Activated CD8-positive, alpha-beta memory T cell treated with anti-CD3 and anti-CD28 coated beads for 48 hours (primary cell): ENCODE results near the gene PRSS50.
"Not testable (repeated sequence)": the region's sequence is repeated elsewhere in the genome, so short reads cannot be mapped to it uniquely, and the experiment has no call there.

ENCODE experiments used
- DNase-seq, 3 experiments: peaks; one replicate each; pipeline ENCODE4 v3.0.0-alpha.2; 2020; ENCODE audit warnings: low read depth in 2 of 3, low spot score in 2 of 3

PRSS50 gene

DNA sequence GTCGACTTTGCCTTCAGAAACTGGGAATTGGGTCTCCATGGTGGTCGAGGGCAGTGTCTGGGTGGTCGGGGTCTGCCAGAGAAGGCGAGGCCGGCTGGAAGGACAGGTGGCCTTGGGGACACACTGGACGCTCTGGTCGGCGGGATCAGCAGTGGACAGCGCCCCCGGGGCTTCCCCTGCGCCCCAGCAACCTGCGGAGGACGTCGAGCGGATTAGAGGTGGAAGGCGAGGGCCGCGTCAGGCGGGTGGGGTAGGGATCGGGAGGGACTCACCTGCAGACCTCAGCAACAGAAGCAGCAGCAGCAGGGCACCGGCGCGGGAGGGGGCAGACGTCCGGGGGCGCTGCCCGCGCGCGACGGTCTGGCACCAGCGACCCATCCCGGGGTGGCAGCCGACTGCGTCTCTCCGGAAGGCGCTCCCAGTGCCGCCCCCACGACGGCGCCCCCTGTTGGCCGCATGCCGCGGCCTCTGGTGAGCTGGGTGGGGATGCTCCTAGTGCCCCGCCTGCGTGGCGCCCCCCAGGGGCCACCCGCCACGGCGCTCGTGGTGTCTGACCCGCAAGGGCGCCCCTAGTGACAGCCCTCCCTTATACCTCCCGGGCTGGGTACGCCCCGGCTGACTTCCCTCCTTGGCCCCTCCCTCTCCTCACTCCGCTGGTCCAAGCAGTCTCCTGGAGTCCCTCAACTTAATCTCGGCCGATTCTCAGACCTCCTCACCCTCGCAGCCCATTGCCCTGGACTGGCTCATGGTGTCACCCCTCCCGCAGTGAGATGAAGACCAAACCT lies at the start of gene PRSS50:
Gene PRSS50, minus strand, starts transcription at position 423 of the 785 bp plus-strand sequence. Its CDS starts 45 bp downstream, at position 378.
- DNase-seq = no peak

- DNase-seq = no peak
These were observed 46.5 kb upstream of the PRSS50 start for GRCh38 chr3:46764206-46764605.

DNA sequence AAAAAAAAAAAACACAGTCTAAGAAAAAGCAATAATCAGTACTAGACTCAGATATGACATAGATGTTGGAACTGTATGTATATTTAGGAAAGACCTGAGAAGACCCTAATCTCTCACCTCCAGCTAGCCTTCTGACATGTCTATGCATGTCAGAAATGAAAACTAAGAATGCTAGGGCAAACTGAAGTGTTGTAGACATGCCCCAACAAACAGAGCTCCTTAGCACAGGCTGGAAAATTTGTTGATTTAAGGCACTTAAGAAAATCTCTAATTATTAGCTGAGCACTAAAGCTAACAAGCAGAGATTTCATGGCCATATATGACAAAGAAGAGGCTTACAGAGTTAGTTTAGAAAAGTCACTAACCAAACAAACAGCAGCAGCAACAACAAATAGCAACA lies 45.5 kb upstream of the PRSS50 start:
- no peak for DNase-seq

DNA sequence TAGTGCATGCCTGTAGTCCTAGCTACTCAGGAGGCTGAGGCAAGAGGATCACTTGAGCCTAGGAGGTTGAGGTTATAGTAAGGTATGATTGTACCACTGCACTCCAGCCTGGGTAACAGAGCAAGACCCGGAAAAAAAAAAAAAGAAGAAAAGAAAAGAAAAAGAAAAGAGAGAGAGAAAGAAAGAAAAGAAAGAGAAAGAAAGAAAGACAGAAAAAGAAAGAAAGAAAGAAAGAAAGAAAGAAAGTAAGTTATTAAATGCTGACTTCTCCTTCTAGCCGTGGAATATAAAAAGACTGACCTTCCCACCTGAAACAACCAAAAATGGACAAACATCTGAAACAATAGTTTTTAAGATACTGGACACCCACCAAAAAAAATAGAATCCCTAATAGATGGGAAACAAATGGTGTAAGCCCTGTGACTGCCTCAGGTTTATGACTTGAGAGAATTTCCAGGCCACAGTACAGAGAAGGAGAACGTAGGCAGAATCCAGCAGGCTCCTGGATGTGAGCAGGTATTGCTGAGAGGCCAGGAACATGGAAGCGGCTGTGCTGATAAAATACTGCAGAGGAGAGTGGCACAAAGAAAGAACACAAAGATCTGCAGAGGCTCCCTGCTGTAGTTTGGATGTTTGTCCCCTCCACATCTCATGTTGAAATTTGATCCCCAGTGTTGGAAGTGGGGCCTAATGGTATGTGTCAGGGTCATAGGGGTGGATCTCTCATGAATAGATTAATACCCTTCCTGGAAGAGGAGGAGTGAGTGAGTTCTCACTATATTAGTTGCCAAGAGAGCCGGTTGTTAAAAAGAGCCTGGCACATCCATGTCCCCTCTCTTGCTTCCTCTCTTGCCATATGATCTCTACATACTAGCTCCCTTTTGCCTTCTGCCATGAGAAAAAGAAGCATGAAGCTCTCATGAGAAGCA lies 41.8 kb upstream of the PRSS50 start:
- no peak for DNase-seq

DNA sequence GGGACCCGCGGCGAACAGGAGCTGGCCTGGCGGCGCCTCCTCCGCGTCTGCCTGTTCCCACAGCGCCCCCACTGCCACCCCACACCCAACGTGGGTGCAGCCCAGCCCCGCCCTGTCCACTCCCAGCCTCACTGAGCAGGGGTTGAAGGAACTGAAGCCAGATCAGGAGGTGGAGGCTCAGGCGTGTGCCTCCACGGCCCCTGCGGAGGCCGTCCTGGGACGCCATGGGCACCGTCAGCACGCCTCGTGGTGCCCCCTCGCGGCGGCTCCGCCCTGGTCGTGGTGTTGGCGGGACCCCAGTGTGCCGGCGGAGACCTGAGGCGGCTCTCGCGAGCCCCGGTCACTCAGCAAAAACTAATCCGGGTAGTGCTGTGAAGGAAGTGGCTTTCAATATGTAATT lies 39.0 kb upstream of the PRSS50 start:
- no peak for DNase-seq

GRCh38 chr3:46755646-46756045 lies 38.0 kb upstream of the PRSS50 start:
- DNase-seq = no peak

- not testable (repeated sequence) for DNase-seq
These were observed 35.5 kb upstream of the PRSS50 start for GRCh38 chr3:46753127-46753526.

- DNase-seq = no peak
These were observed 32.9 kb upstream of the PRSS50 start for GRCh38 chr3:46750555-46751038.

DNA sequence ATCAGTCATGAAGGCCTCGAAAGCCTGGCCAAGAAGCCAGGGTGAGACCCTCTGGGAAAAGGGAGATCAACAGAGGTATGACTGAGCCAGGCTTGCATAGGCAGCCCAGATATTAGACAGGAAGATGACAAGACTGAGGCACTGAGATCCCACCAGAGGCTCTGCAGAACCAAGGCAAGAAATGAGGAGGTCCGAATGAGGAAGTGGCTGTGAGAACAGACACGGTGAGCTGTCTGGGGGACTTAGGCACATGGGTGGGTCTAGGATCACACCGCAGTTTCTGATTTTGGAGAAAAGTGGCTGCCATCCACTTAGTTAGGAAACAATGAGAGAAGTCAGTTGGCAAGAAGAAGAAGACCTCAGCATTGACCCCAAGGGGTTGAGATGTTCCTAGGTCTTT lies 31.5 kb upstream of the PRSS50 start:
- DNase-seq = no peak

DNA sequence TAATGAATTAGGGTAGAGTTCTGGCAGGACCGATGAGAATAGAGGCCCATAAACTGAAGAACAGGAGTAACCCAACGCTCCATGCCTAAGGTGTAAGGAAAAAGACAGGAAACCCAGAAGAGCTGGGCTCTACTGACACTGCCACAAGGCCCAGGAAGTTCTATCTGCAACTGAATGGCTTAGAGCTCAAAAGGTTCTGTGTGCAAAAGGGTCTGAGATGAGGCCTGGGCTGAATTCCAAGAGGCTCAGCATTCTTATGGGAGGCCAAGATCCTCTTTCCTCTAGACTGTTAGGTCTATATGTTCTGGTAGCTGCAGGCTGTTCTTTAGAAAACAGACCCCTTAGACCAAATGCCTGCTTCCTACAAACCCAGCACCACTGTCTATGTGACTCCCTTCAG lies 30.5 kb upstream of the PRSS50 start:
- no peak for DNase-seq

DNA sequence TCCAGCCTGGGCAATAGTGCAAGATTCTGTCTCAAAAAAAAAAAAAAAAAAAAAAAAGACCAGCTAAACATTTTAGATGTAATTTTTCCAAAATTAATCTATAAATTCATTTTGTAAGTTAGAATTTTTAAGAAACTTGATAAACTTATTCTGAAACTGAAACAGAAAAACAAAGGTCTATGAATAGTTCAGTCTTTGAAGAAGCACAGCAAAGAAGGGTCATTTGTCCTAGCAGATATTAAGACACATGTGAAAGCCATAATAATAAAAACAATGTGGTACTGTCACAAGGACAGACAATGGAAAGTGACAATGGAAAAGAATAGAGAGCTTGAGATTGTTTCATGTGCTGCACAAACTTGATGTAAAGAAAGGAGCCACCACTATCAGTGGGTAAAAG lies 29.0 kb upstream of the PRSS50 start:
- no peak for DNase-seq

DNA sequence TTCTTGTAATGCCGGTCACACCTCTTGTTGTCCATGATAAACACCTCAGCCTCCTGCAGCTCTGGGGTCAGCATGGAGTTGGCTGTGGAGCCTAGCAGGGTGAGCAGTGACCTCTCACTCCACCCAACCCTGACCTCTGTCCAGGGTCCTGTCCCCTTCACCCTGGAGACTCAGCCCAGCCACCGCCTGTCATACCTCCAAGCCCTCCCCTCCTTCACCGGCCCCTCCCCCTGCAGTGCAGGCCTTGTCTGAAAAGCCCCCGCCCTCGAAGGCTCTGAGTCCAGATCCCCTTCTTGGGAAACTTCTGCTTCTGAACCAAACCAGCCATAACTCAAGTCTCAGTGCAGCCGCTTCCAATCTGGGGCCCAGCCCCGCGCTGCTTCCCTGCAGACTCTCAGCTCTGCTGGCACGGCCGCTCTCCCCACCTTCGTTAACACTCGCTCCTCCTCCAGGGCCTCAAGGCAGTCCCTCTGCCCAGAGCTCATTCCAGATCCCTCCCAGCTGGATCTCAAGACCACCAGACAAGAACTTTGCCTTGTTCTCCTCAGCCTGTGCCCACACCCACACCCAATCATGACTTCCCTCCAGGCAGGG lies 25.4 kb upstream of the PRSS50 start:
- DNase-seq = no peak

DNA sequence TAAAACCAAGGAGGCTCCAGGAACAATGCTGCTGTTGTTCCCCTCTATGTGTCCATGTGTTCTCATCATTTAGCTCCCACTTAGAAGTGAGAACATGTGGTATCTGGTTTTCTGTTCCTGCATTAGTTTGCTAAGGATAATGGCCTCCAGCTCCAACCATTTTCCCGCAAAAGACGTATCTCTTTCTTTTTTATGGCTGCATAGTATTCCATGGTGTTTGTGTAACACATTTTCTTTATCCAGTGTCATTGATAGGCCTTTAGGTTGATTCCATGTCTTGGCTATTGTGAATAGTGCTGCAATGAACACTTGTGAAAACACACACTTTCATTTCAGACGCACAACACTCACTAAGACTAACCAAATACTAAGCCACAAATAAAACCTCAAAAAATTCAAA lies 21.9 kb upstream of the PRSS50 start:
- DNase-seq = not testable (repeated sequence)

DNA sequence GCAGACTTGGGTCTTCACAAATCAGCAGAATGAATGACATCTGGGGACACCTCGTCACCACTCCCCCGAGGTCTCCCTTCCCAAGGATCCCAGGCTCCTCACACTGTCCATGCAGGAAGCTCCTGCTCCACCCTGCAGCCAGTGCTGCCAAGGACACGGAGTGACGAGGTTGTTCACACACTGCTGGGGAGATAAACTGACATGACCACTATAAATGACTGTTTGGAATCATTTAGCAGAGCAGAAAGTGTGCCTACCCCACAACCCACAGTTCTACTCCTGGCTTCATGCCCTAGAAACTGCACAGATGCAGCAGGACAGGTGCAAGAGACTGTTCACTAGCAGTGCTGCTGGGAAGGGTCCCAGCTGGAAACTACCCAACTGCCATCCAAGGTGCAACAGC lies 19.7 kb upstream of the PRSS50 start:
- no peak for DNase-seq

DNA sequence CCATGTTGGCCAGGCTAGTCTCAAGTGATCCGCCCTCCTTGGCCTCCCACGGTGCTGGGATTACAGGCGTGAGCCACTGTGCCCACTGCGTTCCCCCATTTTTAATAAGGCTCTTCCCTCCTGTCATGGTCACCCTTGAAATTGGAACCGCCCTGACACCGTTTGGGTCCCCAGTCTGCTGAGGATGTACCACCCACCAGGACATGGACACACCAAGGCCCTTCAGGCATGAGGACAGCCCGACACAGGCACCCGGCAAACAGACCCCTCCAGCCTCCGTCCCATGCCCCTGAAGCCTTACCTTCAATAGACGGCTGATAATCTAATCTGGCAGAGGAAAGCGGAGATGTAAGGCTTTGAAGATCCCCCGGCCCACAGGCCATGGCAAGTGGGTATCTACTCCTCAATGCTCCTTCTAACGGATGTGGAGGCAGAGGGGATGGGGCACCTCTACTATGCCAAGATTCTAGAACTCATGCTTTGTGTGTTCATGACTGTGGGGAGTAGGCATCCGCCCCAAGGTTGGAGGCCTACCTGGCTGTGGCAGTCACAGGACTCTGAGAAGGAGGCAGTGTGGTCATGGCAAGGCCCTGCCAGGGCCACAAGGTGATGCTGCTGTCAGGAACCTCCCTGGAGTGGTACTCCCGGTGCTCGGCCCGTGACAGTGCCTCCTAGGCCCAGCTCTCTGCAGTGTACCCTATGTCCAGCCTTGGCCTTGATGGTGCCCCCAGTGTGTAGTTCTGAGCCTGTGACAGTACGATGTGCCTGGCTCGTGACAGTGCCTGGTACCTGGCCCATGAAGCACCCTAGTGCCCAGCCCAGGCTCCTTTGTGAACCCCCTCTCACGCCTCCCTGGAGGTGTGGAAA lies 18.6 kb upstream of the PRSS50 start:
- no peak for DNase-seq

DNA sequence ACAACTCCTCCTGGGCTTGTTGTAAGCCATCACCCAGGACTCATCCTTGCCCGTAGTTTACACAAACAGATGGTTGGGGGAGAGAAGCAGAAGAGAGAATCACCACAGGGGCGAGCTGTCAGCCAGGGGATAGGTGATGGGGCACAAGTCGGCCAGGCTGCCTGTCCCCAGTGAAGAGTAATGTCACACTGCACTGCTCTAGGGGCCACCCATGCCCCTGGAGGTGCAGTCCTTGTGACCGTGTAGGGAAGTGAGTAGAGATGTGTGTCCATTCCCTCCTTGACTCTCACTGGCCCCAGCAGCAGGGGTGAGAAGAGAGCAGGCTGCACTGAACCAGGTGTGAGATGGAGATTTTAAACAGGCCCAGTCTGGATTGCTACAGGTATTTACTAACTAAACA lies 17.1 kb upstream of the PRSS50 start:
- DNase-seq = no peak

- no peak for DNase-seq
These were observed 15.5 kb upstream of the PRSS50 start for GRCh38 chr3:46733026-46733800.

DNA sequence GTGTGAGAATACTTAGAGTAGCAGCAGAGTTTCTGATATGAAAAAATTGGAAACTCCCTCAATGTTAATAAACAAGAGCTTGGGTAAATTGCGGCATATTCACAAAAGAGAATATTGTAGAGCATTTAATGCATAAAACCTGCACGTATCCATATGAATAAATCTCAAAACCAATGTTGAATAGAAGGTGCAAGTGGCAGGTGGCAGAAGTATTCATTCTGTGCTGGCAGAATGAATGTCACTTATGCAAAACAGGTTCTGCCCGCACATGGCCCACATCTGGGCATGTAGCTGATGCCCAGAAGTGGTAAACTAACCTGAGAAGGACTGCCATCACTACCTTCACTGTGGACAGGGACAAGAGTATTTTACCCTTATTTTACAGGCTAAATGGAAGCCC lies 14.1 kb upstream of the PRSS50 start:
- DNase-seq = no peak

DNA sequence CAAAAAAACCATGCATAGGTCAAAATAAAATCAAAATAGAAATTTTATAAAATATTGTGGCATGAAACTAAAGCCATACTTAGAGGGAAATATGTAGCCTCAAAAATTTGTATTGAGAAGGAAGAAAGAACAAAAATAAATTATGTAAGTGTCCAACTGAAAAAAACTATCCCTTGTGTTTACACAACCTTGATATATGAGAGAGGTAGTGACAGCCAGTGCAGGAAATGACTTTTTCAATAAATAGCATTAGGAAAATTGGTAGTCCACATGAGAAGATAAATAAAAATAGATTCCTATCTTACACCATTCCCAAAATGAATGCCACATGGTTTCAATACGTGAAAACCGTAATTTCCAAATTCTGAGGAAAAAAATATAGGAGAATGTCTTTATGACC lies 13.2 kb upstream of the PRSS50 start:
- no peak for DNase-seq

DNA sequence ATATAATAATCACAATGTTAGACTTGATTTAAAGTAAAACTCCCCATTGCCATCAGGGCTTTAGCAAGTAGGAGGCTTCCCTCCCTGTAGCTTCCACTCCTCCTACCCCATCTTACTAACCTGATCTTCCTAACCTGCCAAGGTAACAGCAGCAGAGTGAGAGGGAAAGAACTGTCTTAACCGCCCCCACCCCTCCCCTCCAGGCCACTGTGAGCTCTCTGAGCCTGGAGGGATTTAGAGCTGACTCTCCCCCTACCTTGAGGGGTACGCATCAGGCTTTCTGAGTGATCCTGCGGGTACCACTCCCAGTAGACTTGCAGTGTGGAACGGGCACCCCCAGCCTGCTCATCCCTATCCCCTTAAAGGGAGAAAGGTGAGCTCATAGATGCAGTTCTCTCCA lies 11.4 kb upstream of the PRSS50 start:
- DNase-seq = no peak
